ENCODE results near the gene TOP1. TPM values are rescaled to one million over a fixed set of nuclear protein-coding genes. Genes with fewer than 3 reads are reported as not detected.

Gene TOP1
- total and polyA plus RNA-seq, 8 donors: 14.8 to 46.2 (median 21.7) TPM

GRCh38 chr20:41031243-41031619, 2.6 kb downstream of the TOP1 start:
- WGBS, 5 donors: 37 to 61% (median 49%) methylated on average over 2 of the region's 2 CpGs

GRCh38 chr20:41032271-41032670, 3.6 kb downstream of the TOP1 start:
- H3K4me3 ChIP-seq: peak overlapping the region in 2 of 4 donors; percentile 87 to 96
- no peaks in the 10 kb centered on the region for H3K9me3 ChIP-seq
- H3K27me3 ChIP-seq: no peaks in the 10 kb centered on the region
- no peak for TF ChIP-seq POLR2A (IDR thresholded peaks at IDR 0.05)
- TF ChIP-seq POLR2AphosphoS5 (IDR thresholded peaks at IDR 0.05): no peak
- TF ChIP-seq, protein P1, sequence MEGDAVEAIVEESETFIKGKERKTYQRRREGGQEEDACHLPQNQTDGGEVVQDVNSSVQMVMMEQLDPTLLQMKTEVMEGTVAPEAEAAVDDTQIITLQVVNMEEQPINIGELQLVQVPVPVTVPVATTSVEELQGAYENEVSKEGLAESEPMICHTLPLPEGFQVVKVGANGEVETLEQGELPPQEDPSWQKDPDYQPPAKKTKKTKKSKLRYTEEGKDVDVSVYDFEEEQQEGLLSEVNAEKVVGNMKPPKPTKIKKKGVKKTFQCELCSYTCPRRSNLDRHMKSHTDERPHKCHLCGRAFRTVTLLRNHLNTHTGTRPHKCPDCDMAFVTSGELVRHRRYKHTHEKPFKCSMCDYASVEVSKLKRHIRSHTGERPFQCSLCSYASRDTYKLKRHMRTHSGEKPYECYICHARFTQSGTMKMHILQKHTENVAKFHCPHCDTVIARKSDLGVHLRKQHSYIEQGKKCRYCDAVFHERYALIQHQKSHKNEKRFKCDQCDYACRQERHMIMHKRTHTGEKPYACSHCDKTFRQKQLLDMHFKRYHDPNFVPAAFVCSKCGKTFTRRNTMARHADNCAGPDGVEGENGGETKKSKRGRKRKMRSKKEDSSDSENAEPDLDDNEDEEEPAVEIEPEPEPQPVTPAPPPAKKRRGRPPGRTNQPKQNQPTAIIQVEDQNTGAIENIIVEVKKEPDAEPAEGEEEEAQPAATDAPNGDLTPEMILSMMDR (IDR thresholded peaks at IDR 0.05): no peak
- TF ChIP-seq EP300 (IDR thresholded peaks at IDR 0.05): no peak
- no peaks in the 10 kb centered on the region for H3K36me3 ChIP-seq
- no peak overlapping the region for H3K27ac ChIP-seq
- no peak for DNase-seq
- 68 to 78% (median 77%) methylated on average over 3 of the region's 3 CpGs for WGBS, 5 donors
- peaks cover 42 to 77% (median 59%) of the 10 kb centered on the region in 4 donors for H3K4me1 ChIP-seq
- intact Hi-C loops (cut with DNase I; ENCODE audit: low total_unique reads): no loop called here

More at GRCh38 chr20:41031243-41031619, 2.6 kb downstream of the TOP1 start:
- no peak for DNase-seq
- intact Hi-C loops (cut with DNase I; ENCODE audit: low total_unique reads): no loop called here
- H3K27me3 ChIP-seq: no peaks in the 10 kb centered on the region
- no peak for TF ChIP-seq POLR2A (IDR thresholded peaks at IDR 0.05)
- no peak for TF ChIP-seq POLR2AphosphoS5 (IDR thresholded peaks at IDR 0.05)
- TF ChIP-seq EP300 (IDR thresholded peaks at IDR 0.05): no peak
- TF ChIP-seq, protein P1 (IDR thresholded peaks at IDR 0.05): no peak
- peaks cover 42 to 71% (median 57%) of the 10 kb centered on the region in 4 donors for H3K4me1 ChIP-seq
- no peaks in the 10 kb centered on the region for H3K9me3 ChIP-seq
- H3K36me3 ChIP-seq: no peaks in the 10 kb centered on the region
- H3K4me3 ChIP-seq: peak overlapping the region; percentile 87 to 96 (median 90)
- peak overlapping the region in 4 of 5 donors; percentile 96 to 99 (median 98) for H3K27ac ChIP-seq

DNA sequence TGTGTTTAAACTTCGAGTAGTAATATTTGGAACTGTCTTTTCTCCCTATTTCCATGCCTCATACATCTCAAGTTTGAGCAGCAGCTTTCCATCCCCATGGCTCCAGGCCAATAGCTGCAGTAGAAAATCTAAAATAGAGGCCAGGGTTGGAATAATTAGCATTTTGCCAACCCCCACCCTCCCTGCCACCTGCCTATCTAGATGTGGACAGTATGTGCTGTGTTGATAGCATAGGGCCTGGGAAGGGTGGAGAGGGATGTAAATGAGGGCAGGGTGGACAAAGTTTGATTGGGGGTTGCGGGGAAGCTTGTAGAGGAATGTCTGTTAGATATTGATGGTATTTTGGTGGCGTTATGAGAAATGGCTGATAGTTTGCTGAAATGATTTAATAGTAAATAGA, 5.6 kb downstream of the TOP1 start:
- no peak for DNase-seq
- whole genome bisulfite sequencing, 5 donors: 71 to 88% (median 77%) methylated on average over 3 of the region's 3 CpGs

GRCh38 chr20:41035207-41035606, 6.6 kb downstream of the TOP1 start:
- H3K27ac ChIP-seq: no peak overlapping the region
- H3K27me3 ChIP-seq: no peaks in the 10 kb centered on the region
- no peaks in the 10 kb centered on the region for H3K9me3 ChIP-seq
- WGBS, 5 donors: 75 to 85% (median 81%) methylated on average over 3 of the region's 3 CpGs
- H3K4me1 ChIP-seq: peaks cover 35 to 95% (median 54%) of the 10 kb centered on the region in 4 donors
- intact Hi-C loops (cut with DNase I; ENCODE audit: low total_unique reads): no loop called here
- no peaks in the 10 kb centered on the region for H3K36me3 ChIP-seq
- TF ChIP-seq EP300 (IDR thresholded peaks at IDR 0.05) (no peak), POLR2AphosphoS5 (IDR thresholded peaks at IDR 0.05) (no peak), POLR2A (IDR thresholded peaks at IDR 0.05) (no peak)
- TF ChIP-seq, protein P1 (IDR thresholded peaks at IDR 0.05): no peak
- H3K4me3 ChIP-seq: no peak overlapping the region
- DNase-seq: no peak

More for the DNA sequence above, 5.6 kb downstream of the TOP1 start:
- Histone ChIP-seq H3K36me3 (no peaks in the 10 kb centered on the region), H3K9me3 (no peaks in the 10 kb centered on the region), H3K4me3 (no peak overlapping the region), H3K27ac (no peak overlapping the region), H3K27me3 (no peaks in the 10 kb centered on the region), H3K4me1 (peaks cover 36 to 88% (median 57%) of the 10 kb centered on the region in 4 donors)
- intact Hi-C loops (cut with DNase I; ENCODE audit: low total_unique reads): no loop called here
- TF ChIP-seq POLR2AphosphoS5 (IDR thresholded peaks at IDR 0.05): no peak
- TF ChIP-seq EP300 (IDR thresholded peaks at IDR 0.05): no peak
- TF ChIP-seq, protein P1 (IDR thresholded peaks at IDR 0.05): no peak

All from stomach (tissue), 9 donors.